Kidney epithelial cell (primary cell): ENCODE data around the gene AKAP13. TPM values are rescaled to one million over a fixed set of nuclear protein-coding genes. Genes with fewer than 3 reads are reported as not detected.

Experiments used
- DNase-seq: peaks from one replicate; pipeline ENCODE4 v3.0.0-alpha.2; 2010; ENCODE audit warnings: low read depth
- H3K27me3 ChIP-seq: 2 replicates; pipeline ENCODE4 v1.6.0; 2011; ENCODE audit warnings: low read length; ENCODE audit not compliant: control insufficient read depth, insufficient read depth
- H3K36me3 ChIP-seq: 2 replicates; pipeline ENCODE4 v1.5.1; 2011; ENCODE audit warnings: low read length; ENCODE audit not compliant: control insufficient read depth, insufficient read depth
- H3K4me3 ChIP-seq: 2 replicates; pipeline ENCODE4 v1.5.1; 2011; ENCODE audit warnings: low read depth, mild to moderate bottlenecking, control low read depth, low read length
- total RNA-seq: library from RNA; depleted of rRNA; stranded (reverse); fragments of >200 nt; gene quantifications from 2 replicates; pipeline ENCODE4 v1.2.3, GENCODE V29; 2015
- TF ChIP-seq, protein P1 (sequence below): IDR thresholded peaks from 2 replicates; pipeline ENCODE4 v1.5.1; 2011; ENCODE audit warnings: mild to moderate bottlenecking, moderate library complexity, low read length, control low read depth, inconsistent platforms; ENCODE audit not compliant: insufficient read depth, poor library complexity, severe bottlenecking

The AKAP13 gene
- total RNA-seq, 1 donor from 2014 or later = 54.0 TPM

DNA sequence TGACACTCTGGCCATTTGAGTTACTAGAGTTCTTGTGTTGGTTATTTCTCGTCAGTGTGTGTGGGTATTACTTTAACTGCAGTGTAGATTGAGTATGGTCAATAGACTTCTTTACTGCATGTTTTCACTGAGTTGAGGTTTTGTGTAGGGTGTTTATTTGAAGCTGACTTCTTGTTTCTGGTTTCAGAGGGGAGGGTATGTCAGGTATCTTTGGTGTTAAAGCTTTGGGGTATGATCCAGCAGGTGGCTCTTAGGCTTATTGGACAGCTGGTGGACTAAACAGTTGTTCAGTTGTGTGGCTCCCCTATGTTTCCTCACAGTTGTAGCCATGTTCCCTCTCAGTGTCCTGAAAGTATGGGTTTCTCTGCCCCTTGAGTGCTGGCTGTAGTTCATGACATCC lies 72.0 kb downstream of the AKAP13 start:
- no peaks in the 10 kb centered on the region for H3K27me3 ChIP-seq
- H3K4me3 ChIP-seq = no peak overlapping the region
- DNase-seq = no peak
- no peaks in the 10 kb centered on the region for H3K36me3 ChIP-seq
- TF ChIP-seq, protein P1, sequence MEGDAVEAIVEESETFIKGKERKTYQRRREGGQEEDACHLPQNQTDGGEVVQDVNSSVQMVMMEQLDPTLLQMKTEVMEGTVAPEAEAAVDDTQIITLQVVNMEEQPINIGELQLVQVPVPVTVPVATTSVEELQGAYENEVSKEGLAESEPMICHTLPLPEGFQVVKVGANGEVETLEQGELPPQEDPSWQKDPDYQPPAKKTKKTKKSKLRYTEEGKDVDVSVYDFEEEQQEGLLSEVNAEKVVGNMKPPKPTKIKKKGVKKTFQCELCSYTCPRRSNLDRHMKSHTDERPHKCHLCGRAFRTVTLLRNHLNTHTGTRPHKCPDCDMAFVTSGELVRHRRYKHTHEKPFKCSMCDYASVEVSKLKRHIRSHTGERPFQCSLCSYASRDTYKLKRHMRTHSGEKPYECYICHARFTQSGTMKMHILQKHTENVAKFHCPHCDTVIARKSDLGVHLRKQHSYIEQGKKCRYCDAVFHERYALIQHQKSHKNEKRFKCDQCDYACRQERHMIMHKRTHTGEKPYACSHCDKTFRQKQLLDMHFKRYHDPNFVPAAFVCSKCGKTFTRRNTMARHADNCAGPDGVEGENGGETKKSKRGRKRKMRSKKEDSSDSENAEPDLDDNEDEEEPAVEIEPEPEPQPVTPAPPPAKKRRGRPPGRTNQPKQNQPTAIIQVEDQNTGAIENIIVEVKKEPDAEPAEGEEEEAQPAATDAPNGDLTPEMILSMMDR = no peak

GRCh38 chr15:85453144-85453872 lies 72.9 kb downstream of the AKAP13 start:
- no peaks in the 10 kb centered on the region for H3K36me3 ChIP-seq
- TF ChIP-seq, protein P1 = no peak
- no peak for DNase-seq

DNA sequence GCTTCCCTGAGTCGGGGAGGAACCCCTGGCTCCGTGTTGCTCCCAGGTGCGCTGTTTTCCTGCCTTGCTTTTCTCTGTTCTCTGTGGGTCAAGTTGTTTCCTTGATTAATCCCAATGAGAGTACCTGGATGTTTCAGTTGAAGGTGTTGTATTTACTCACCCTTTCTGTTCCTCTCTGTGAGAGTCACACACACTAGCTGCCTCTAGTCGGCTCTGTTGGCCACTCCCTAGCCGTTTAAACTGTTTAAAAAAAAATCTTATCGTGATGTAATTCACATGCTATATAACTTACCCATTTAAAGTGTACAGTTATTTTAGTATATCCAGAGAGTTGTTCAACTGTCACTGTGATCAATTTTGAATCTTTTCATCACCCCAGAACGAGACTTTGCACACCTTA lies 74.0 kb downstream of the AKAP13 start:
- H3K4me3 ChIP-seq = no peak overlapping the region
- no peaks in the 10 kb centered on the region for H3K27me3 ChIP-seq
- DNase-seq = no peak
- H3K36me3 ChIP-seq = no peaks in the 10 kb centered on the region
- TF ChIP-seq, protein P1 = no peak

More at GRCh38 chr15:85453144-85453872, 72.9 kb downstream of the AKAP13 start:
- Histone ChIP-seq H3K4me3 (no peak overlapping the region), H3K27me3 (no peaks in the 10 kb centered on the region)

DNA sequence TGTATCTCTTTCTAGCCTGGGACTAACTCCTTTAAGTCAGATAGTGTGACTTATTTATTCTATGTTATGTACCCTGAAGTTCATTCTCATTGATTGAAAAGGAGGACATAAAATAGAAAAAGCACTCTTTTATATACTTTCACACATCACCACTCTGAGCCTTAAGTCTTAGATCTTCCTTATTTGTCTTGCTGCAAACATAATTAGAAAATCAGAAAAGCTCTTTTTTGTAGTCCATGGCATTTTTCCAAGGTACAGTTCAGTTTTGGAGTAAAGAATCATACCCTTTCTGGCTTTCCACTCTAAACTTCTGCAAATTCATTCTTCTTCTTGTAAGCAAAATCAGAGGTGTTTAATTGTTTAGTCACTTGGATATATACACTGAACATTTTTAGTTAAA lies 75.5 kb downstream of the AKAP13 start:
- H3K4me3 ChIP-seq = no peak overlapping the region
- H3K27me3 ChIP-seq = no peaks in the 10 kb centered on the region
- DNase-seq = no peak
- TF ChIP-seq, protein P1 = no peak
- H3K36me3 ChIP-seq = no peaks in the 10 kb centered on the region

- H3K27me3 ChIP-seq = no peaks in the 10 kb centered on the region
- H3K36me3 ChIP-seq = no peaks in the 10 kb centered on the region
- TF ChIP-seq, protein P1 = no peak
- DNase-seq = no peak
- H3K4me3 ChIP-seq = no peak overlapping the region
These were observed 76.4 kb downstream of the AKAP13 start for GRCh38 chr15:85456798-85457197.
